GM21717 (cell line): Measurements from ENCODE around the gene TAF4B.
A peak's percentile ranks its signal among the peaks of the same experiment; 100 is the strongest.

ENCODE experiments used
- ATAC-seq: cut with Tn5 transposase; IDR thresholded peaks from one replicate; pipeline ENCODE4 v1.9.1; 2021; ENCODE audit warnings: mild to moderate bottlenecking, moderate library complexity; ENCODE audit not compliant: unreplicated experiment

TAF4B gene

DNA sequence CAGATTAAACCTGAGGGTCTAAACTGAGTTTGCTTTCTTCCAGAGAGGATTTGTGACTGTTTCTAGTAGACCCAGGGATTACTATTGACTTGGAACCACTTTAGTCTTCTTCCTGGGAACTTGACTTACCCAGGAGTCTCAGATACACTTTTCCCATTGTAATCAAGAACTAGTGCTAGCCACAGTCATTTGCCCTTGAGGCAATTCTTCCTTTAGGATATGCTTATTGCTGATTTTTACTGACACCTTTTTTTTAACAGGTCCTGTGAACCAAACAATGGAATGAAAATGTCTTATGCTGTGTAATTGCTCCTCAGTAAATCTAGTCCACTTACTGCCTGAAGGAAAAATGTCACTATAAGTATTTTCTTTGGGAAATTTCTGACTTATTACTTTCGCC, 78.3 kb downstream of the TAF4B start:
- ATAC-seq, result no peak

DNA sequence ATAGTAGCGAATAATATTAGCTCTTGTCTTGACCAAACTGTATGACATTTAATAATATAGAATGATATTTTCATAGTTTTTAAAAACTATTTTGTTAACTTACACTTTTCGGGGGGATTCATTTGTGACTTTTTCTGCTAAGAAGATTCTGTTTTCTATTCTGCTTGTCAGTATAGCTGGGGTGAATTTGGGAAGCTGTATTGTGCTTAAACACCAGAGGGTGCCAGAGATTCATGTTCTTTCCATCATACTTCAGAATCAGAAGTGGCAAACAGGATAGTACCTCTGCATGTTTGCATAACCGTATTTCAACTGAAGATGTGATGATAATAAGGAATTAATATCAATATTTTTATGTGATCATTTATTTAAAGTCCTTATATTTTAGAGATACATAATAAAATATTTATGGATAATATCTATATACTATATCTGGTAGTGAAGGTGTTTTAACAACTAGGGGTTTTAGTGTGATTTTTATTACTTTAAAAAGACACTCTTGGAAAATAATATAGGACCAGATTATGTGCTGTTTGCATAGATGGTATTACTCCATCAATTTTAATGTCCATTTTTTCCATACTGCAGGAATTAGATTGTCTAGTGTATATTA, 81.0 kb downstream of the TAF4B start:
- no peak for ATAC-seq

DNA sequence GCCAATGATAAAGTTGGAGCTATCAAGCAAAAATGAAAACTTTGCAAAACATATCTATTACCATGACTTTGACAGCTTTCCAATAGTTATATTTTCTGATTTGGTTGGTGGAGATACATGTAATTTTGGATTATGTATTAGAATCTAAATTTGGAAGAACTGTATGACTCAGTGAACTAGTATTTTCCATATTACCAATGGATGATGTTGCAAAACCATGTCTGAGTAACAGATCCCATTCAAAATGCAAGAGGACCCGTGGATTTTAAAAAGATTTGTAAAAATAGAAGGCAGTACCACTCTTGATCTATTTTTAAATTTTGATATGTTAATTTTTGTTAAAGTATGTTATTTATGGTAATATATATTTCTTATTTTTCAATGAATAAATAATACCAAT, 83.0 kb downstream of the TAF4B start:
- ATAC-seq, result no peak

DNA sequence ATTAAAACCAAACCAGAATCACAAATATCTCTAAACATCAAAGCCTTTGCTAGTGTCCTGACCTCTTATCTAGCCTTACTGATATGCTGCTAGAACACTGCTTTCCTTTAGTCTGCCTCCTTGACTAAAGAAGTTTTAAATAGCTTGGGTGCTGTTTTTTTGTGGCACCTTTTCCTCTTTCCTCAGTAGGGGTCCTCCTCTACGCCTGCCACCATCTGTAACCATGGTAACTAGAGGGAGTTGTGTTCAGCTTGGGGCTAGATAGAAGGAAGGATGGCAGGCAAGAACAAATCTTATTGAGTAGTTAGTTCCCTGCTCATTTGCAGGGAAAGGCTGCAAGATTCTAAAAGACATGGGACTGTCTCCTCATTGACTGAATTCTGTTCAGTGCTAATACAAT, 86.0 kb downstream of the TAF4B start:
- ATAC-seq, result no peak

DNA sequence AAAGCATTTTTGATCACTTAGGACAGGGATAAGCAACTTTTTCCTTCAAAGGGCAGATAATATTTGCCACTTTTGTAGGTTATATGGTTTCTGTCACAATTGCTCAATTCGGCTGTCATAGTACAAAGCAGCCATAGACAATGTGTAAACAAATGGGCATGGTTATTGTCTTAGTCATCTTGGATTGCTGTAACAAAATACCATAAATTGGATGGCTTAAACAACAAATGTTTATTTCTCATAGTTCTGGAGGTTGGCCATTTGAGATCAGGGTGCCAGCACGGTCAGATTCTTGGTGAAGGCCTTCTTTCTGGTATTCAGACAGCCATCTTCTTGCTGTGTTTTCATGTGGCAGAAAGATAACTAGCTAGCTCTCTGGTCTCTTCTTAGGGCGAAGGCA, 91.2 kb downstream of the TAF4B start:
- no peak for ATAC-seq

DNA sequence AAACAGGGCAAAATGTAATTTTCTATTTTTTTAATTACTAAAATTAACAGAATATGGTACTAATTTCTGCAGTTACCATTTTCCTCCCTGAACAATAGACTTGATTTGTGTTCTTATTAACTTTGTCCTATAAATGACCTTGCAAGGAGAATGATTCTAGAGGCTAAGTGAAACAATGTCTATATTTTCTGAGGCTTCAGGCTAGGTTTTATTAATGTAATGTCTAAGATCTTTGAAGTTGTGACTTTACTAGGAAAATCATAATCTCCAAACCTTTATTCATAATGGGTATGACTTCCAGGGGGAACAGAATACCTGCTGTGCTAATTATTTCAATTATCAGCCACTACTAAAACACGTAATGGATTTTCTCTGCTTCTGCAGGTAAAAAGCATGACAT, 94.4 kb downstream of the TAF4B start:
- no peak for ATAC-seq

DNA sequence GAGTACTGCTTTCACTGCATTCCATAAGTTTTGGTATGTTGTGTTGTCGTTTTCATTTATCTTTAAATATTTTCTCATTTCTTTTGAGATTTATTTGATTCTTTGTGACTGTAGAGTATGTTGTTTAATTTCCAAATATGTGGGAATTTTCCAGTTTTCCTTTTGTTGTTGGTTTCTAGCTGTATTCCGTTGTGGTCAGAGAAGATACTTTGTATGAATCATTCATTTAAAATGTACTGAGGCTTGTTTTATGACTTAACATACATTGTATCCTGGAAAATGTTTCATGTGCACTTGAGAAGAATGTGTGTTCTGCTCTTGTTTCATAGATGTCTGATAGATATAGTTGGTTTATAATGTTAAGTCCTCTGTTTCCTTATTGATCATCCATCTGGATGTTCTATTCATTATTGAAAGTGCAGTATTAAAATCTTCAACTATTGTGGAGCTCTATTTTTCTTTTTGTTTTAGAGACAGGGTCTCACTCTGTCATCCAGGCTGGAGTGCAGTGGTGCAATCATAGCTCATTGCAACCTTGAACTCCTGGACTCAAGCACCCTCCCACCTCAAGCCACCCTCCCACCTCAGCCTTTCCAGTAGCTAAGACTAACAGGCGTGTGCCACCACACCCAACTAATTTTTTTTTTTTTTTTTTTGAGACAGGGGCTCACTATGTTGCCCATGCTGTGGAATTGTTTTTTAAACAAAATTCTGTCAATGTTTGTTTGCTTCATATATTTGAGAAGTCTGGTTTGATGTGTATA, 96.8 kb downstream of the TAF4B start:
- ATAC-seq, result no peak

DNA sequence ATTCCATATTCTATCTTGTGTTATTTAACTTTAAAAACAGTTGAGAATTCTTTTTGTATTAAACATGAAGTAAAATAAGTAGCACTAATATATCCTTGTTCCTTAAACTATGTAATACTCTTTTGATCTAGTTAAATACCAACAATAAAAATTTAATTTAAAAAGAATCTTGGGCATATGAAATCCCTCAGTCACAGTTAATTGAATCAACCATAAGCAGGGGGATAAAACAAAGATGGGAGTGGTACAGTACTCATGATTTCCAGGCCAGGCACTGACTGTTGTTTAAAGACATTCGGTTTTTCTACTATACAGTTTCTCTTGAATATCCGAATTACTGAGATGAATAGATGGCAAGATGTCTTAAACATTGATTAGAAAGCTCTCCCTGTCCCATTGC, 99.5 kb downstream of the TAF4B start:
- ATAC-seq, result no peak

DNA sequence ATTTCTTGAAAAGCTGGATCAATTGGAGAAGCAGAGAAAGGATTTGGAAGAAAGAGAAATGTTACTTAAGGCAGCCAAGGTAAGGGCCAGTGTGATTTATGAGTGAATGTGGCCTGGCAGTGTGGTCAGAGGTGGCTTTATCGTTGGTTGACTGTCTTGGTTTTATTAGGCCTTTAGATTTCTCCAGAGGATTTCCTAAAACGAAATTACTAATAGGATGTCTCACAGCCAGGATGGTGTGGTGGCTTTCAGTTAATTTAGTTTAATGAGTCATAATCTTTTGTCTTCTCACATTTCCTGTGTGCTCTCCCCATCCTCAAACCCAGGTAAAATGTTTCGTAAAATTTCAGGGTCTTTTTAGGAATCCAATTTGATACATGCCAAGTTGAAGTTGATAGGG, 100.8 kb downstream of the TAF4B start:
- ATAC-seq, result no peak

DNA sequence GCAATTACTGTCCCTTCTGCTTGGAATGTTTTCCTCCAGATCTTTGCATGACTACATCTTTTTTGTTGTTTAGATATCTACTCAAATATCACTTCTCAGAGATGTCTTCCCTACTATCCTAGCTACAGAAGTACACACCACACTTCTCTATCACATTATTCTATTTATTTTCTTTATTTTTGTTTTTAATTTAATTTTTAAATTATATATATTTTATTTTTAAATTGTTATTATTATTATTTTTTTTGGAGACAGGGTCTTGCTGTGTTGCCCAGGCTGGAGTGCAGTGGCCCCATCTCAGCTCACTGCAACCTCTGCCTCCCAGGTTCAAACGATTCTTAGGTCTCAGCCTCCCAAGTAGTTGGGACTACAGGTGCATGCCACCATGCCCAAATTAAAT, 106.7 kb downstream of the TAF4B start:
- no peak for ATAC-seq

DNA sequence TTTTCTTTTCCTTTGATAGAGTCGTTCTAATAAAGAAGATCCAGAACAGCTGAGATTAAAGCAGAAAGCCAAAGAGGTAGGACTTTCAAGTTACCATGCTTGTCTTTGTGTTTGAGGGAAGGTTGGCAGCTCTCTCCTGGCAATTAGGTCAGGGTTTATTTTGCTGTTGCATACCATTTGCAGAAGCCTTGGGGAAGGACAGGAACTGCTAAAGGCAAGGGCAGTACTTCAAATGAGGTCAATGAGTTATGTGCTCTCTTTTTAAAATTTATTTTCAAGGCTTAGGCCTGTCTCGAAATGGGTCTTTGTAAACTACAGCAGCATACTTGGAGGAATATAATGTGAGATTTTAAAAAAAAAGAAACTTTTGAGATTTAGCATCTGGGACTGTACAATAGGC, 108.9 kb downstream of the TAF4B start:
- no peak for ATAC-seq

DNA sequence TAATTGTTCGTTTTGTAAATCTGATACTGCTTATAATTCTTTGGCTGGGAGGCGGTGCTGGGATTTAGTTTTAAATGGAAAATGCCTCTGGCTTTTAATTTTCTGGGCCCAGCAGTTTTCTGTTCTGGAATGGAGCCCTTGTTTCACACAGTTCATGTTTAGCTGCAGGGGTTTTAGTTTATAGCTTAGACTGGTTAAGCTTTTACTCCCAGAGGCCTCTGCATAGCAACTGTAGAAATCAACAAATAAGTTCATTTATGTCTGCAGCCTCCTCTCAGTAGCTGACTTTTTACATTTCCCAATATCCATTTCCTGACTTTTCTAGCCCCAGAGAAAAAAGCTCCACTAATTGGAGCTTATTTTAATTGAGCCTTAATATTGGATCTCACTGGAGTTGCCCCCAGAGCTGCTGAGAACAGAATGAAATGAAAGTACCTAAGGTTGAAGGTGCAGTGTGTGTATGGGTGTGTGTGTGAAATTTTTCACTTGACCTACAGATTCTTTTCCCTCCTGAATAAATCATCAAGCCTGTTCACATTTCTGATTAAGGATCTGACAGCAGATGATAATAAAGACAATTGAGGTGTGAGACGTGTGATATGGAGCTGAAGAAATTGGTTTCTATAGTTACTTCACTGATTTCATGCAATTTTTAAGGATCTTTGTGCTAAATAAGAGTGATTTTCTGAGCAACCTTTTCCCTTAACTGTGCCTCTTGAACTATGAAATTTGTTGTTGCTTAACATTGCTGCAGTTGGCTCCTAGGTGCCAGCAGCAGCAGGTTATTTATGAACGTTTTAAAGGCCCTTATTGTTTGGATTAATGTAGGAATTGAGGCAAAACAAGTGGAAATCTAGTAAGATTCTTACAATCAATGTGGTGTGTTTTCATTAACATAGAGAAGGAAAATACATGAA, 109.6 kb downstream of the TAF4B start:
- no peak for ATAC-seq

DNA sequence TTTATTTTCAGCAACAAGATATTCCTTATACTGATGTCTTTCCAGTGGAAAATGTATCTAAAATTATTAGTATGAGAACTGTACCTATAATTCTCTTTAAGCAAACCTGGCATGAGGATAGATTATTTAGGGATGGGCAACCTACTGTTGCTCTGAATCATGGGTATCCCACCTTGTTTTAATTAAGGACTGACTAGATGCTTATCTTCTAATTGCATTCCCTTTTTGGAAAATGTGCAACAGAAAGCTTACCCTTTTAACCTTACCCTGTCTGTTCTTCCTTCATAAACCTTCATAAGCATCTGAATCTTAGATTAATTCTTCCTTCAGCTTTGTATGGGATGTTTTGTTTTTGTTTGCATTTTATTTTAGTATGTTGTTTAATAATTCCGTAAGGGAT, 110.3 kb downstream of the TAF4B start:
- no peak for ATAC-seq

DNA sequence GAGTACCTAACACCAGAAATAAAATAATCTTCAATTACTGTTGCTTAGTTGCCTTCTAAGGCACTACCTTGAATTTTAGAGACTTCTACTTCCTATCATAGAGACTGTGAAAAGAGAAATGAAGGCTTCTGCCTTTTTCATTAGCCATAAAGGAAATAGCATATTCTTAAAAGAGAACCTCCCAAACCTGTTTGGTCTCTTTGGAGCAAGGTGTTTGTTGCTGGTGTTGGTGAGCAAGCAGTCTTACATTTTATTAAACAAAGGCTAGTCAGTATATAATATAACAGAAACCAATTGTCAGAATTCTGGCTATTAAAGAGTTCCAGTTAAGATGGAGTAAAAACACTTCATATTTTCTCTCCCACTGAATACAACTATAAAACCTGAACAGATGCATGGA, 116.4 kb downstream of the TAF4B start:
- no peak for ATAC-seq

DNA sequence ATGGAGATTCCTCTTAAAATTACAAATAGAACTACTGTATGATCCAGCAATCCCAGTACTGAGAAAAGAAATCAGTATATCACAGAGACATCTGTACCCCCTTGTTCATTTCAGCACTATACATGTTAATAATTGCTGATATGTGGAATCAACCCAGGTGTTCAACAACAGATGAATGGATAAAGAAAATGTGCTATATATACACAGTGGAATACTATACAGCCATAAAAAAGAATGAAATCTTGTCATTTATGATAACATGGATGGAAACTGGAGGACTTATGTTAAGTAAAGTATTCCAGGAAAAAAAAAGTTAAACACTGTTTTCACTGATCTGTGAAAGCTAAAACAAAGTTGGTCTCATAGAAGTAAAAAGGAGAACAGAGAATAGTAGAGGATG, 124.7 kb downstream of the TAF4B start:
- ATAC-seq, result no peak

DNA sequence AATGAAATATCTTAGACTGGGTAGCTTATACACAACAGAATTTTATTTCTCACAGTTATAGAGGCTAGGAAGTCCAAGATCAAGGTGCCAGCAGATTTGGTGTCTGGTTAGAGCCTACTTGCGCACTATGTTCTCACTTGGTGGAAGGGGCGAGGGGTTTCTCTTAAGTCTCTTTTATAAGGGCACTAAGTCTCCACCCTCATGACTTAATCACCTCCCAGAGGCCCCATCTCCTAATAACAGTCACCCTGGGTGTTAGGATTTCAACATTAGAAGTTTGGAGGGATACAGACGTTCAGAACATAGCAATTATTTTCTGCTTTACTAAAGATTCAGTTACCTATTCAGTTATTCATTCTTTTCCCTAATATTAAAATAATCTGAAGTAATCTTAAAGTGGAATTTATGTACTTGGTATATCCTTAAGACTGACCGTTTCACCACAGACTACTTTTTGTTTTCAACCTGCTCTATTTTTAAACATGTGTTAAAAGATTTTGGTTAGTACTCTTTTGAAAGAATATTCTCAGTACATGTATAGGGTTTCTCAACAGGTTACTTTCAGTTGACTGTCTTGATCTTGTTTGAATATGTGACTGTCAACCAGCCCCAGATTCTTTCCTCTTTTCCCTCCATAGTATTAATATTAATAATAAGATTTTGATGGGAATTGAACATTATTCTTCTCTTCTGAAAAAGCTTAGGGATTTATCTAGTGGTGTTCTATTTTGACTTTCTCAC, 130.0 kb downstream of the TAF4B start:
- peak; percentile 71 for ATAC-seq

DNA sequence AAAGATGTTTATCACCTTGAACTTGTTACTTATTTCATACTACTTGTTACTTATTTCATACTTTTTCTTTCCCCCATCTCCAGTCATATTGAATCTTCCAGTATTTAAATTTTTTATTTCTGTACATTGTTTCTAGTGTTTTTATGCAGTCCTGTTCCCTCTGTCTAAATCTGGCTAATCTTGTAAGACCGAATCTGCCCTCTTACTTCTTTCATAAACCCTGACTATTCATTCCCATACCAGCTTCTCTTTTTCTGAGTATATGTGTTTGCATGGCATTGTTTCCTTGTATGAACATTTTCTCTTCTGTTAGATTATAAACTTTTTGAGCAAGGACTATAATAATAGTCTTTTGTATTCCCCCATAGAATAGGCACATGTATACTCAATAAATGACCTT, 131.7 kb downstream of the TAF4B start:
- ATAC-seq, result no peak

DNA sequence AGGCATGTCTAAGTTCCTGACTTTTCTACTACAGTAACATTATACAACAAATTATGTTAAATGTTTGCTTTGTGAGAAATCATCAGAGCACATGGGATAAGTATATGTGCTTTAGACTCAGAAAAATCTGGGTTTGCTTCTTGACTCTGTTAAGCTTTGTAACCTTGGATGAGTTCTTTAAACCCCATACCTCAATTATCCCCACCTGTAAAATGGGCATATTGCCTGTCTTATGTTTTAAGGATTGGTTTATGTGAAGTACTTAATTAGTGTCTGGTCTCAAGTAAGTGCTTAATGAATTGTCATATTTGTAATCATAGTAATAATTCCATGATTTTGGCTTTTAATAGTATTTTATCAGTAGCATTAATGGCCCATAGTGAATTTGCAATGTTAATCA, 135.8 kb downstream of the TAF4B start:
- no peak for ATAC-seq

DNA sequence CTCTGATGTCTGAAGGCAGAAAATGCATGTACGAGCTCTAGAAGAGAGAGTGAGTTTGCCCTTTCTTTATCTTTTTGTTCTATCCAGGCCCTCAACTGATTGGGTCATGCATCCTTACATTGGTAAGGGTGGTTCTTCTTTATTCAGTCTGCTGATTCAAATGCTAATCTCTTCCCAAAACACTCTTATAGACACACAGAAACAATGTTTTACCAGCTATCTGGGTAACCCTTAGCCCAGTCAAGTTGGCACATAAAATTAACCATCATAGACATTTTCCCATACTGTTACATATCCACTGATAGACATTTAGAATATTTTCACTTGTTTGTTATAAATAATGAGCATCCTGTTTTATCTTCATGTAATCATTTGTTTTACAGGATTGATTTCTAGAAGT, 141.2 kb downstream of the TAF4B start:
- no peak for ATAC-seq

DNA sequence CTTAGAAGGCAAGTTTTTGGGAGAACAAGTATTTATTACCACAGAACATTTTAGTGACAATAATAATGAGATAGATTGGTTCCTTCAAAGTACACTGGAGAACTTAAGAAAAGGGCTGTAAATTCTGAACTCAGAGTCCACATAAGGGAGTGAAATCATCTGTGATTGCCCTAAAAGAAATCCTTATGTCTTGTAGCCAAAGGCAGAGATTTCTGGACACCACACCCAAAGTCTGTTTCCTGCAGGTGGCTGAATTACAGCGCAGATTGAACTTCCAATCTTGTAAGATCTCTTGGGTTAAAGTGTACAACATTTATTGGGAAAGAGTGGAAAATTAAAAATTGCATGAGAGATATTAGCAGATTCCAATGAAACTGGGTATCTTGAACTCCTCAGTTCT, 143.8 kb downstream of the TAF4B start:
- ATAC-seq, result no peak

DNA sequence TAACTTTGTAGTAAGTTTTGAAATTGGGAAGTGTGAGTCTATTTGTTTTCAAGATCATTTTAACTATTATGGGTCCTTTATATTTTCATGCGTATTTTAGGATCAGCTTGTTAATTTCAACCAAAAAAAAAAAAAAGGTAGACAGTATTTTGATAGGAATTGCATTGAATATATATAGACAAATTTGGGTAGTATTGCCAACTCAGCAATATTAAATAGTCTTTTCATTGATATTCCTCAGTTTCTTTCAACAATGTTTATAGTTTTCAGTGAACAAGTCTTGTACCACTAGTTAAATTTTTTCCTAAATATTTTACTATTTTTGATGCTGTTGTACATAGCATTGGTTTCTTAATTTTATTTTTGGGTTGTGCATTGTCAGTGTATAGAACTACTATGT, 149.9 kb downstream of the TAF4B start:
- no peak for ATAC-seq
